Endothelial cell of umbilical vein (primary cell): ENCODE data around the gene FRRS1L. TPM values are rescaled to one million over a fixed set of nuclear protein-coding genes. Genes with fewer than 3 reads are reported as not detected.

Experiments used
- BruUV-seq: library from RNA; stranded (reverse); fragments of 400-500 nt; replicated peaks from 2 replicates; lab custom pipeline; 2021; lab: Mats Ljungman, UMichigan
- CTCF ChIA-PET: fragments of 300-600, 350-600 bp; sonication (Branson Sonifier 250); formaldehyde crosslinking; loops from one replicate; lab custom pipeline; 2021; ENCODE audit warnings: antibody characterized with exemption, inconsistent platforms; lab: Charles Lee
- POLR2A ChIA-PET: fragments of 300-600, 350-600 bp; sonication (Branson Sonifier 250); formaldehyde crosslinking; loops from one replicate; lab custom pipeline; 2021; ENCODE audit warnings: antibody characterized with exemption, inconsistent platforms; lab: Charles Lee
- DNase-seq: peaks from one replicate; pipeline ENCODE4 v3.0.0-alpha.2; 2011; ENCODE audit warnings: low read depth, low spot score
- FAIRE-seq: peaks from 2 replicates; lab custom pipeline; 2011; peaks lifted over from hg19 to GRCh38; lab: Jason Lieb, UNC
- H2AFZ ChIP-seq: 2 replicates; pipeline ENCODE4 v1.6.0; 2012; ENCODE audit warnings: low read depth, low read length, control low read depth, inconsistent platforms
- H3K27ac ChIP-seq: 2 replicates; pipeline ENCODE4 v1.5.1; 2011; ENCODE audit warnings: low read depth, mild to moderate bottlenecking, control low read depth, low read length, moderate library complexity; ENCODE audit not compliant: insufficient read depth
- H3K27me3 ChIP-seq, 2 experiments: 2 replicates each; pipeline versions ENCODE4 v1.6.0 to v1.6.1; 2011; ENCODE audit warnings: low read length in 2 of 2, mixed read lengths in 1 of 2; ENCODE audit not compliant: control insufficient read depth in 2 of 2, insufficient read depth in 2 of 2
- H3K36me3 ChIP-seq, 2 experiments: 2 replicates in 1 of 2; 3 replicates in 1 of 2; pipeline ENCODE4 v1.5.1; 2011; ENCODE audit warnings: low read length in 2 of 2, mild to moderate bottlenecking in 1 of 2, moderate library complexity in 1 of 2; ENCODE audit not compliant: control insufficient read depth in 2 of 2, insufficient read depth in 2 of 2; ENCODE audit errors: extremely low read depth in 1 of 2
- H3K4me1 ChIP-seq: 3 replicates; pipeline ENCODE4 v1.5.1; 2011; ENCODE audit warnings: mild to moderate bottlenecking, low read length; ENCODE audit not compliant: control insufficient read depth, insufficient read depth; ENCODE audit errors: extremely low read depth
- H3K4me2 ChIP-seq: 2 replicates; pipeline ENCODE4 v1.6.1; 2011; ENCODE audit warnings: low read length, control low read depth, mixed read lengths; ENCODE audit not compliant: insufficient read depth
- H3K4me3 ChIP-seq, 3 experiments: fragments of 200-600 bp in 1 of 3; sonication (generic), shearing (Covaris generic) in 1 of 3; replicated peaks in 1 of 3; 2 replicates each; pipeline ENCODE4 v1.5.1; 2011 to 2016; ENCODE audit warnings: control low read depth in 3 of 3, low read length in 3 of 3, mild to moderate bottlenecking in 2 of 3, inconsistent platforms in 1 of 3, low read depth in 1 of 3, moderate library complexity in 1 of 3; ENCODE audit not compliant: insufficient read depth in 1 of 3
- H3K79me2 ChIP-seq: 2 replicates; pipeline ENCODE4 v1.6.0; 2012; ENCODE audit warnings: low read length, inconsistent platforms; ENCODE audit not compliant: control insufficient read depth, insufficient read depth
- H3K9ac ChIP-seq: replicated peaks from 2 replicates; pipeline ENCODE3; 2011; ENCODE audit warnings: low read length, control low read depth; ENCODE audit not compliant: insufficient read depth; ENCODE audit errors: extremely low read depth
- H3K9me1 ChIP-seq: replicated peaks from 3 replicates; pipeline ENCODE4 v1.6.0; 2011; ENCODE audit warnings: mild to moderate bottlenecking, low read length; ENCODE audit not compliant: control insufficient read depth, insufficient read depth; ENCODE audit errors: extremely low read depth
- H3K9me3 ChIP-seq: replicated peaks from 2 replicates; pipeline ENCODE4 v1.5.1; 2012; ENCODE audit warnings: low read length, inconsistent platforms; ENCODE audit not compliant: control insufficient read depth, insufficient read depth
- H4K20me1 ChIP-seq: replicated peaks from 2 replicates; pipeline ENCODE3; 2011; ENCODE audit warnings: mild to moderate bottlenecking, low read length; ENCODE audit not compliant: control insufficient read depth, insufficient read depth; ENCODE audit errors: extremely low read depth
- CTCF ChIP-seq, 2 donors: IDR thresholded peaks; 1 replicate in 1 of 2; 2 replicates in 1 of 2; pipeline ENCODE4 v1.5.1; 2011; ENCODE audit warnings: low read length in 2 of 2, mild to moderate bottlenecking in 2 of 2, moderate library complexity in 2 of 2, control low read depth in 1 of 2, inconsistent platforms in 1 of 2, low read depth in 1 of 2; ENCODE audit not compliant: insufficient read depth in 1 of 2; ENCODE audit errors: extremely low read depth in 1 of 2
- EZH2 ChIP-seq: IDR thresholded peaks from 2 replicates; pipeline ENCODE4 v1.6.1; 2012; ENCODE audit warnings: borderline replicate concordance, low read depth, mild to moderate bottlenecking, moderate library complexity, low read length, inconsistent platforms; ENCODE audit not compliant: severe bottlenecking
- FOS ChIP-seq: IDR thresholded peaks from 2 replicates; pipeline ENCODE4 v1.6.1; 2011; ENCODE audit warnings: mild to moderate bottlenecking, low read length, moderate library complexity, borderline replicate concordance; ENCODE audit not compliant: insufficient read depth
- GATA2 ChIP-seq: IDR thresholded peaks from 2 replicates; pipeline ENCODE4 v1.7.0; 2011; ENCODE audit warnings: low read depth, mild to moderate bottlenecking, moderate library complexity, mixed read lengths, low read length; ENCODE audit not compliant: insufficient read length, insufficient read depth
- JUN ChIP-seq: IDR thresholded peaks from 2 replicates; pipeline ENCODE4 v1.6.1; 2011; ENCODE audit warnings: borderline replicate concordance, low read depth; ENCODE audit not compliant: insufficient read length, insufficient read depth
- MAX ChIP-seq: IDR thresholded peaks from 2 replicates; pipeline ENCODE4 v1.6.1; 2011; ENCODE audit not compliant: insufficient read depth, insufficient read length
- MYC ChIP-seq: IDR thresholded peaks from one replicate; pipeline ENCODE4 v1.6.1; 2011; ENCODE audit warnings: mild to moderate bottlenecking, low read depth, low read length
- POLR2A ChIP-seq: IDR thresholded peaks from 2 replicates; pipeline ENCODE4 v1.6.1; 2012; ENCODE audit warnings: low read depth, mild to moderate bottlenecking, control low read depth, low read length
- POLR2AphosphoS5 ChIP-seq: IDR thresholded peaks from 2 replicates; pipeline ENCODE4 v1.6.1; 2012; ENCODE audit warnings: low read depth, mild to moderate bottlenecking, control low read depth, low read length, moderate library complexity; ENCODE audit not compliant: insufficient read depth
- dilution Hi-C: fragments of 300-500 bp; cut with MboI; formaldehyde crosslinking; loops from one replicate; pipeline ENCODE4 v1.15.0; 2019; ENCODE audit warnings: low sequenced_read_pairs; ENCODE audit not compliant: extremely low pct_ligation_motif_present
- intact Hi-C: fragments of 100-400 bp; cut with micrococcal nuclease; formaldehyde crosslinking; loops from one replicate; pipeline ENCODE4 v1.10.0; 2022
- polyA plus RNA-seq, 4 experiments: library from polyadenylated mRNA; depleted of rRNA in 3 of 4; stranded (reverse) in 3 of 4; unstranded in 1 of 4; fragments of >200 nt; gene quantifications; 2 replicates each; pipeline versions ENCODE4 v1.2.1 to v1.2.3, GENCODE V29; 2011 to 2012; ENCODE audit warnings: missing spikeins in 1 of 4
- total RNA-seq: library from RNA; stranded (reverse); gene quantifications from 2 replicates; pipeline ENCODE4 v1.2.3, GENCODE V29; 2021

The FRRS1L gene
- total and polyA plus RNA-seq, 2 donors (not counting 3 experiments of a cell fraction or from before 2014, with no cell fraction given): not detected

GRCh38 chr9:109133533-109133932 lies 33.5 kb downstream of the FRRS1L start:
- peaks cover 9% of the 10 kb centered on the region for H3K4me1 ChIP-seq
- H3K36me3 ChIP-seq: no peaks in the 10 kb centered on the region
- no peak overlapping the region for H3K4me2 ChIP-seq
- FAIRE-seq (no peak), DNase-seq (no peak)
- TF ChIP-seq GATA2 (no peak), MAX (no peak), FOS (no peak), POLR2A (no peak), EZH2 (no peak), CTCF (IDR thresholded peaks at IDR 0.05; ENCODE audit: extremely low read depth in 1 of 2, insufficient read depth in 1 of 2, low read depth in 1 of 2, low read length in 2 of 2) (no peak), POLR2AphosphoS5 (no peak), MYC (no peak), JUN (no peak)
- no TSS peak for BruUV-seq
- dilution Hi-C loops (no loop called here), intact Hi-C loops (no loop called here)
- no peaks in the 10 kb centered on the region for H3K9me1 ChIP-seq
- no peaks in the 10 kb centered on the region for H3K79me2 ChIP-seq
- H3K27me3 ChIP-seq: peaks cover 2 to 4% of the 10 kb centered on the region in 2 experiments
- no peaks in the 10 kb centered on the region for H4K20me1 ChIP-seq
- no peak overlapping the region for H3K27ac ChIP-seq
- H3K9me3 ChIP-seq: no peaks in the 10 kb centered on the region
- no peak overlapping the region for H3K9ac ChIP-seq
- no peak overlapping the region for H2AFZ ChIP-seq
- no peak overlapping the region for H3K4me3 ChIP-seq
- CTCF ChIA-PET: interaction anchor here (1.4 kb wide), 1 partner anchor 119 kb away, joined by 4 read pairs; no protein-coding TSS in a partner anchor
- POLR2A ChIA-PET: no interaction called here
